Ishikawa (cell line): ENCODE data around the gene GNG14.

ENCODE experiments used
- CEBPB ChIP-seq: IDR thresholded peaks from 2 replicates; pipeline ENCODE4 v1.6.1; 2012
- CREB1 ChIP-seq: IDR thresholded peaks from 2 replicates; pipeline ENCODE4 v1.6.1; 2012; ENCODE audit warnings: low read depth
- EGR1 ChIP-seq: IDR thresholded peaks from 2 replicates; pipeline ENCODE4 v1.6.1; 2012
- EP300 ChIP-seq: IDR thresholded peaks from 2 replicates; pipeline ENCODE4 v1.6.1; 2012; ENCODE audit warnings: borderline replicate concordance
- FOXM1 ChIP-seq: IDR thresholded peaks from 2 replicates; pipeline ENCODE4 v1.6.1; 2012; ENCODE audit warnings: low read depth, borderline replicate concordance
- NFIC ChIP-seq: IDR thresholded peaks from 2 replicates; pipeline ENCODE4 v1.6.1; 2012
- RAD21 ChIP-seq: IDR thresholded peaks from 2 replicates; pipeline ENCODE4 v1.6.1; 2012; ENCODE audit warnings: low read depth
- TAF1 ChIP-seq: IDR thresholded peaks from 2 replicates; pipeline ENCODE4 v1.6.1; 2012; ENCODE audit warnings: low read depth, mild to moderate bottlenecking
- TCF12 ChIP-seq: IDR thresholded peaks from 2 replicates; pipeline ENCODE4 v1.6.1; 2012; ENCODE audit warnings: low read depth
- TEAD4 ChIP-seq: IDR thresholded peaks from 2 replicates; pipeline ENCODE4 v1.6.1; 2012
- YY1 ChIP-seq: IDR thresholded peaks from 2 replicates; pipeline ENCODE4 v1.6.1; 2012; ENCODE audit warnings: low read depth
- ZBTB7A ChIP-seq: IDR thresholded peaks from 2 replicates; pipeline ENCODE4 v1.6.1; 2012; ENCODE audit warnings: low read depth
- TF ChIP-seq, protein P1 (sequence below): IDR thresholded peaks from 2 replicates; pipeline ENCODE4 v1.6.1; 2012; ENCODE audit warnings: low read depth, mild to moderate bottlenecking
- TF ChIP-seq, protein P2 (sequence below): IDR thresholded peaks from 2 replicates; pipeline ENCODE4 v1.6.1; 2012
- TF ChIP-seq, protein P3 (sequence below): IDR thresholded peaks from 2 replicates; pipeline ENCODE4 v1.6.1; 2012

Gene GNG14

DNA sequence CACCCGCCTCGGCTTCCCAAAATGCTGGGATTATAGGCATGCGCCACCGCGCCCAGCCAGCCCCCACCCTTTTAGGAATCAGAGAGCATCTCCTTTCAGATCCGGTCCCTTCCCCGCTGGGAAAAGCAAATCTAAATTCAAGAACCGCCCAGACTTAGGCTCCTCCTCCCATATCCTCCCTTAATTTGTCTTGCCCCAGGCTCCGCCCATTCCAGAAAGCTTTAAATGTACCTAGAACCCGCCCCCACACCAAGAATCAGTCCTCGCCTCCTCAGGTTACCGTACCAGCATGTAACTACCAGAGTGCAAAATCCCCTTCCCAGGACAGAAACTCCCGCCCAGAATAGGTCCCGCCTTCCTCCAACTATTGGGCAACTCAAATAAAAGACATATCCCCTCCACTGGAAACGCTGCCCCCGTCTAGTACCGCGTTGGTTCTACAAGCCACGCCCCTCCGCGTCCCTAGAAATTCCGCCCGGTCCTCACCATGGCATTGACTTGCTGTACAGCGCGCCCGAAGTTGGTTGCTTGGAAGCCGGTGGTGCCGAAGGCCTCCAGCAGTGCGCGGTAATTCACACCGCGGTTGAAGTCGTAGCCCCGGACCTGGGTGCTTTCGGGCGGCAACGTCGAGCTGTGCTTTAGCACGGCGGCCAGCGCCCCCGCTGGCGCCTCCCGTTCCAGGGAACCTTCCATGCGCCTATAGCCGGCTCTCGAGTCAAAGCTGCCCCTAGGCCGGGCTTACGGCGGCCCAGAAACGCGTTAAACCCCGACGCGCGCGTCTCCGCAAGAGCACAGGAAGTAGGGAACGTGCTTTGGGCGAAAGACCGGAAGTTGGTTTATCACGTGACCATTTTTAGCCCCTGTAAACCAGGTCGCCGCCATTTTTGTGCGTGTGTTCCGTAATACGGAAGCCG lies 6.5 kb upstream of the GNG14 start, which contains the start of gene DHPS:
TSS of gene DHPS (minus strand) at position 807 of the 914 bp plus-strand sequence. CDS start at position 693, 114 bp downstream.
- TF ChIP-seq TAF1 (peak; percentile 63), FOXM1 (no peak; the same call in 1 of the 2 replicates), EP300 (peak; percentile 28; the same call in 1 of the 2 replicates), YY1 (peak; percentile 95), TEAD4 (no peak), EGR1 (0 out of 2 replicates have a peak, but pooled peaks have one; percentile 45), CEBPB (peak; percentile 84), NFIC (no peak), RAD21 (no peak), ZBTB7A (no peak), TCF12 (0 out of 2 replicates have a peak, but pooled peaks have one; percentile 31), CREB1 (peak; percentile 28; the same call in 1 of the 2 replicates)
- TF ChIP-seq, protein P1, sequence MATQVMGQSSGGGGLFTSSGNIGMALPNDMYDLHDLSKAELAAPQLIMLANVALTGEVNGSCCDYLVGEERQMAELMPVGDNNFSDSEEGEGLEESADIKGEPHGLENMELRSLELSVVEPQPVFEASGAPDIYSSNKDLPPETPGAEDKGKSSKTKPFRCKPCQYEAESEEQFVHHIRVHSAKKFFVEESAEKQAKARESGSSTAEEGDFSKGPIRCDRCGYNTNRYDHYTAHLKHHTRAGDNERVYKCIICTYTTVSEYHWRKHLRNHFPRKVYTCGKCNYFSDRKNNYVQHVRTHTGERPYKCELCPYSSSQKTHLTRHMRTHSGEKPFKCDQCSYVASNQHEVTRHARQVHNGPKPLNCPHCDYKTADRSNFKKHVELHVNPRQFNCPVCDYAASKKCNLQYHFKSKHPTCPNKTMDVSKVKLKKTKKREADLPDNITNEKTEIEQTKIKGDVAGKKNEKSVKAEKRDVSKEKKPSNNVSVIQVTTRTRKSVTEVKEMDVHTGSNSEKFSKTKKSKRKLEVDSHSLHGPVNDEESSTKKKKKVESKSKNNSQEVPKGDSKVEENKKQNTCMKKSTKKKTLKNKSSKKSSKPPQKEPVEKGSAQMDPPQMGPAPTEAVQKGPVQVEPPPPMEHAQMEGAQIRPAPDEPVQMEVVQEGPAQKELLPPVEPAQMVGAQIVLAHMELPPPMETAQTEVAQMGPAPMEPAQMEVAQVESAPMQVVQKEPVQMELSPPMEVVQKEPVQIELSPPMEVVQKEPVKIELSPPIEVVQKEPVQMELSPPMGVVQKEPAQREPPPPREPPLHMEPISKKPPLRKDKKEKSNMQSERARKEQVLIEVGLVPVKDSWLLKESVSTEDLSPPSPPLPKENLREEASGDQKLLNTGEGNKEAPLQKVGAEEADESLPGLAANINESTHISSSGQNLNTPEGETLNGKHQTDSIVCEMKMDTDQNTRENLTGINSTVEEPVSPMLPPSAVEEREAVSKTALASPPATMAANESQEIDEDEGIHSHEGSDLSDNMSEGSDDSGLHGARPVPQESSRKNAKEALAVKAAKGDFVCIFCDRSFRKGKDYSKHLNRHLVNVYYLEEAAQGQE: no peak
- TF ChIP-seq, protein P2, sequence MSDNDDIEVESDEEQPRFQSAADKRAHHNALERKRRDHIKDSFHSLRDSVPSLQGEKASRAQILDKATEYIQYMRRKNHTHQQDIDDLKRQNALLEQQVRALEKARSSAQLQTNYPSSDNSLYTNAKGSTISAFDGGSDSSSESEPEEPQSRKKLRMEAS: peak; percentile 80
- TF ChIP-seq, protein P3, sequence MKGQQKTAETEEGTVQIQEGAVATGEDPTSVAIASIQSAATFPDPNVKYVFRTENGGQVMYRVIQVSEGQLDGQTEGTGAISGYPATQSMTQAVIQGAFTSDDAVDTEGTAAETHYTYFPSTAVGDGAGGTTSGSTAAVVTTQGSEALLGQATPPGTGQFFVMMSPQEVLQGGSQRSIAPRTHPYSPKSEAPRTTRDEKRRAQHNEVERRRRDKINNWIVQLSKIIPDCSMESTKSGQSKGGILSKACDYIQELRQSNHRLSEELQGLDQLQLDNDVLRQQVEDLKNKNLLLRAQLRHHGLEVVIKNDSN: peak; percentile 95

DNA sequence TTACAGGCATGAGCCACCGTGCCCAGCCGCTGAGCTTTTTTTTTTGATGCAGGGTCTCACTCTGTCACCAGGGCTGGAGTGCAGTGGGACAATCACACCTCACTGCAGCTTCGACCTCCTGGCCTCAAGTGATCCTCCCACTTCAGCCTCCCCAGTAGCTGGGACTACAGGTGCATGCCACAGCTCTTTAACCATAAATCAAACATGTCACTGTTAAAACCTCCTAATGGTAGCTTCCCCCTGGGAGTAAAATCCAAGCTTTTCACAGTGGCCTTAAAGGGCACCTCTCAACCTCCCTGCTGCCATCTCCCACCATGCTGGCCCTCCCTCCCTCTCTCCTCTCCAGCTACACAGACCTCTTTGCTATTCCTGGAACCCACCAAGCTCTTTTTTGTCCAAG lies 2.0 kb upstream of the GNG14 start:
- no peak for TF ChIP-seq YY1

DNA sequence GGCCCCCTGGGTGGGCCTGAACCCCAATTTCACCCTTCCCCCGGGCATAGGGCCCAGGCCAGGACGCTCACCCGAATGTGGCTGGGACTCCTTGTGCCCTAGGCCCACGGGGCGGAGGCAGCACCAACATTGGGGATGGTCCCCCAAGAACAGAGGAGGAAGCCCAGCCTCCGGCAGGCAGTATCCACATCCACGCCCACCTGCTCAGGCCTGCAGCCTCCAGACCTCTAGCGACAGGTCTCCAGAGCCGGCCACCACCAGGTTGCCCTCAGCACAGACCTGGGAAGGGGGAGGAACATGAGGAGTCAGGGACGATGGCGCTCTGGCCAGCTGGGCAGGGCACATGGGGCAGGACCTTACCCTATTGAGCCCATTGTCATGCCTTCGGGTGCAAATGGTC lies 1.2 kb downstream of the GNG14 start:
- TF ChIP-seq, protein P2: no peak
- no peak for TF ChIP-seq TAF1
- TF ChIP-seq CEBPB: no peak

DNA sequence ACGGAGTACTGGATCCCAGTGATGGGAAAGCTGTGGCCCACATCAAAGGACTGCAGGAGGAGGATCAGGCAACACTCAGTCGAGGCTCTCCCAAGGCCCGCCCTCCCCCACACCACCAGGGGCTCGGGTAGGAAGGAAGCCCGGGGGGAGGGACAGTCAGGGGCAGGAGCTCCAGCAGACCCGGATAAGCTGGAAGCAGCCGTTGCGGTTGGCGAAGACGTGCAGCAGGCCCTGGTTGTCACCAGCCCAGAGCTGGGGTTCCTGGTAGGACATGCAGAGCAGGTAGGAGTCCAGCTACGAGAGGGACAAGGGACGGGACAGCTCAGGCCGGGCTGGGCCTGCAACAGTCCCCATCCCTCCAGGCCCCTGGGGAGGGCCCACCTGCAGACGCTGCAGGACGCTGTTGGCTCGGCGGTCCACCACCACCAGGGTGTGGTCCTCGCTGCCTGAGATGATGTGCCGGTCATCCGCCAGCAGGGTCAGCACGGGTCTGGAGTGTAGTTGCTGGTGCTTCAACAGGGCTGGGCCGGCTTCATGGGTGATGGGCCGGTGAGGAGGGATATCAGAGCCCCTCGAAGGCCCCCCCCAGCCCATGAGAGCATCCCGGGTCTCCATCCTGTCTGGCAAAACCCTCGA lies 1.9 kb downstream of the GNG14 start:
- TF ChIP-seq CREB1: no peak
- TF ChIP-seq NFIC: no peak
- no peak for TF ChIP-seq YY1
- no peak for TF ChIP-seq EP300
- TF ChIP-seq, protein P3: no peak
- no peak for TF ChIP-seq RAD21
- TF ChIP-seq FOXM1: no peak
- TF ChIP-seq TEAD4: no peak
- TF ChIP-seq TCF12: no peak
- TF ChIP-seq, protein P2: no peak
- TF ChIP-seq CEBPB: no peak
- TF ChIP-seq, protein P1: no peak

DNA sequence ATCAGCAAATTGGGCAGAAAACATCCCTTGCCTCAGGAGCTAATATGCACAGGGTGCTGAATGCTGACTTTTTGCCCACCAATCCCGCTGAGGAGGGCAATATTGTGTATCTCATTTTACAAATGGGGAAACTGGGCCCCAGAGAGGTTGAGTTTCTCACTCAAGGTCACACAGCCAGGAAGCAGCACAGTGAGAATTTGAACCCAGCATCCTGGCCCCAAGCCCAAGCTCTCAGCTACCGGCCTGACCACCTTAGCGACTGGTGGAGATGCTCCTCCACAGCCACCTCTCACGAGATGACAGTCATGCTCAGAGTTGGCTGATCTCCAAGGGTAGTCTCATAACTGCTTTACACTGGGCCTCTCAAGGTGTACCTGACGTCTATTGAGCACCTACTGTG lies 5.2 kb downstream of the GNG14 start:
- TF ChIP-seq FOXM1 (no peak), RAD21 (no peak), NFIC (no peak), TEAD4 (no peak), TCF12 (no peak), EP300 (no peak), EGR1 (no peak), TAF1 (no peak), CREB1 (no peak), YY1 (no peak), CEBPB (no peak), ZBTB7A (no peak)
- TF ChIP-seq, protein P3: no peak
- TF ChIP-seq, protein P2: no peak
- TF ChIP-seq, protein P1: no peak
